HepG2 (cell line): Measurements from ENCODE around the gene VAMP5. TPM values are rescaled to one million over a fixed set of nuclear protein-coding genes. Genes with fewer than 3 reads are reported as not detected.

Experiments used
- ARID2 ChIP-seq: sonication (generic); formaldehyde crosslinking; IDR thresholded peaks from 2 replicates; pipeline ENCODE4 v1.8.1; 2022; ENCODE audit warnings: mild to moderate bottlenecking, missing genetic modification reagents, borderline replicate concordance
- ATF7-NPFF ChIP-seq: sonication (generic); formaldehyde crosslinking; IDR thresholded peaks from 2 replicates; pipeline ENCODE4 v1.8.1; 2023; ENCODE audit warnings: mild to moderate bottlenecking, low read depth, missing genetic modification reagents, moderate library complexity
- BORCS8-MEF2B ChIP-seq: sonication (generic); formaldehyde crosslinking; IDR thresholded peaks from 2 replicates; pipeline ENCODE4 v1.8.0; 2022; ENCODE audit warnings: mild to moderate bottlenecking, missing genetic modification reagents
- CENPT ChIP-seq: sonication (generic); formaldehyde crosslinking; IDR thresholded peaks from 2 replicates; pipeline ENCODE4 v1.8.0; 2022; ENCODE audit warnings: low read depth, mild to moderate bottlenecking, moderate library complexity, missing genetic modification reagents
- EED ChIP-seq: sonication (generic); formaldehyde crosslinking; IDR thresholded peaks from 2 replicates; pipeline ENCODE4 v1.5.0; 2020; ENCODE audit warnings: mild to moderate bottlenecking, missing genetic modification reagents
- ESRRA ChIP-seq: sonication (generic); formaldehyde crosslinking; IDR thresholded peaks from 2 replicates; pipeline ENCODE4 v1.5.1; 2020; ENCODE audit warnings: mild to moderate bottlenecking, low read depth, missing genetic modification reagents
- HOXA3 ChIP-seq: sonication (generic); formaldehyde crosslinking; IDR thresholded peaks from 2 replicates; pipeline ENCODE4 v1.5.0; 2020; ENCODE audit warnings: missing genetic modification reagents
- MIER2 ChIP-seq: IDR thresholded peaks from 2 replicates; pipeline ENCODE4 v1.6.1; 2016; ENCODE audit warnings: missing biosample characterization, missing genetic modification reagents
- RCOR2 ChIP-seq: IDR thresholded peaks from 2 replicates; pipeline ENCODE4 v1.6.1; 2016; ENCODE audit warnings: missing biosample characterization, missing genetic modification reagents
- SRSF9 ChIP-seq: fragments of 200-400 bp; formaldehyde crosslinking; IDR thresholded peaks from 2 replicates; pipeline ENCODE4 v1.6.1; 2018; ENCODE audit warnings: borderline replicate concordance, mild to moderate bottlenecking, low read depth, low read length; ENCODE audit not compliant: insufficient read depth, poor library complexity, severe bottlenecking
- STAT5B ChIP-seq: sonication (generic); formaldehyde crosslinking; IDR thresholded peaks from 2 replicates; pipeline ENCODE4 v1.4.0; 2020; ENCODE audit warnings: missing genetic modification reagents
- TBX2 ChIP-seq: sonication (generic); formaldehyde crosslinking; IDR thresholded peaks from 2 replicates; pipeline ENCODE4 v1.5.0; 2020; ENCODE audit warnings: missing genetic modification reagents, mild to moderate bottlenecking, borderline replicate concordance
- ZMYM3 ChIP-seq: sonication (generic); formaldehyde crosslinking; IDR thresholded peaks from 2 replicates; pipeline ENCODE4 v1.5.1; 2020; ENCODE audit warnings: mild to moderate bottlenecking, missing genetic modification reagents
- ZNF251 ChIP-seq: sonication (generic); formaldehyde crosslinking; IDR thresholded peaks from 2 replicates; pipeline ENCODE4 v1.9.0; 2021; ENCODE audit warnings: mild to moderate bottlenecking, missing genetic modification reagents
- ZNF3 ChIP-seq: IDR thresholded peaks from 2 replicates; pipeline ENCODE4 v1.7.0; 2017; ENCODE audit warnings: inconsistent platforms
- ZNF326 ChIP-seq: sonication (generic); formaldehyde crosslinking; IDR thresholded peaks from 2 replicates; pipeline ENCODE4 v1.4.0; 2020; ENCODE audit warnings: missing genetic modification reagents, borderline replicate concordance
- ZNF331 ChIP-seq: sonication (generic); formaldehyde crosslinking; IDR thresholded peaks from 2 replicates; pipeline ENCODE4 v1.4.0; 2020; ENCODE audit warnings: missing genetic modification reagents
- ZNF510 ChIP-seq: sonication (generic); formaldehyde crosslinking; IDR thresholded peaks from 2 replicates; pipeline ENCODE4 v1.4.0; 2020; ENCODE audit warnings: low read depth, mild to moderate bottlenecking, missing genetic modification reagents
- ZNF629 ChIP-seq: sonication (generic); formaldehyde crosslinking; conservative IDR thresholded peaks from 2 replicates; pipeline ENCODE4 v1.5.0; 2020; ENCODE audit warnings: missing genetic modification reagents
- polyA plus RNA-seq, 8 experiments: library from polyadenylated mRNA; depleted of rRNA in 3 of 8; stranded (reverse) in 7 of 8; unstranded in 1 of 8; fragments of >200 nt; fragmentation: Illumina TruSeq in 4 of 8; extraction: Trizol in 4 of 8; gene quantifications; 2 replicates each; pipeline versions ENCODE4 v1.2.1 to v1.2.3, GENCODE V29; 2011 to 2016; ENCODE audit warnings: low read depth in 4 of 8, missing spikeins in 1 of 8, mixed read lengths in 1 of 8; ENCODE audit not compliant: insufficient read depth in 1 of 8
- total RNA-seq, 5 experiments: library from RNA; depleted of rRNA; stranded (reverse); fragments of >200 nt; fragmentation: Illumina TruSeq; extraction: Trizol; gene quantifications; 2 replicates each; pipeline ENCODE4 v1.2.3, GENCODE V29; 2016; ENCODE audit warnings: low read depth in 1 of 5
- TF ChIP-seq, protein P1 (sequence below): sonication (generic); formaldehyde crosslinking; IDR thresholded peaks from 2 replicates; pipeline ENCODE4 v1.8.0; 2022; ENCODE audit warnings: mild to moderate bottlenecking, missing genetic modification reagents, borderline replicate concordance
- TF ChIP-seq, protein P2 (sequence below): sonication (generic); formaldehyde crosslinking; IDR thresholded peaks from 2 replicates; pipeline ENCODE4 v1.4.0; 2020; ENCODE audit warnings: mild to moderate bottlenecking, missing genetic modification reagents
- TF ChIP-seq, protein P3 (sequence below): sonication (generic); formaldehyde crosslinking; IDR thresholded peaks from 2 replicates; pipeline ENCODE4 v1.5.0; 2020; ENCODE audit warnings: missing genetic modification reagents, mild to moderate bottlenecking, borderline replicate concordance
- TF ChIP-seq, protein P4 (sequence below): IDR thresholded peaks from 2 replicates; pipeline ENCODE4 v1.6.1; 2016; ENCODE audit warnings: mild to moderate bottlenecking

The VAMP5 gene
- total and polyA plus RNA-seq, 2 of the 13 experiments (the other 11 are each of a cell fraction or from before 2014, with no cell fraction given) = 7.2 to 56.7 TPM

DNA sequence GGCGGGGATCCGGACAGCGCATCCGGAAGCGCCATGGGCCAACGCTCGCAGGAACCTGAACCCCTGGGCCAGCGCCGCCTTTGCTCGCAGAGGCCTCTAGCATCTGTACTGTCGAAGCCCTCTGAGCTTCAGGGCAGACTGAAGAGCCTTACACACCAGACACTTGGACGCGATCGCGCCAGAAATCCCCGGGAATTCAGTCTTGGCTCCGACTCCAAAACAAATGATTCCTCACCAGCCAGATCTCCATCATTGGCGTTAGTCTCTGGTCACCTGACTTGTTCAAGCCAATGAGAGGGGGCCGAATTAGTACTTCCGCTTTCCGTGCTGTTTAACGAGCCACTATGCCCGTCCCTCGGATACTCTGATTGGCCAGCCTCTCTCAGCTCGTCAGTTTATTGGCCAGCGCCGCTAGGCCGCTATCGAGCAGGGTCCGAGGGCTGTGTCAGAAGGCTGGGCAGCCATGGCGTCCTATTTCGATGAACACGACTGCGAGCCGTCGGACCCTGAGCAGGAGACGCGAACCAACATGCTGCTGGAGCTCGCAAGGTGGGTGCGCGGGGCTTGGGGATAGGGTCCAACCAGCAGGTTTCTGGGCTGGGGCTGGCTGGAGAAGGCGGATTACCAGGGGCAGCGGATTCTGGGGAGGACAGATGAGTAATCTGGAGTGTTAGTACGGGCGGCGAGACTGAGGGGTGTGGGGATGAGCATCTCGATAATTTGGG, 11.2 kb downstream of the VAMP5 start, which contains the start of gene RNF181 (continued):
- TF ChIP-seq, protein P1, sequence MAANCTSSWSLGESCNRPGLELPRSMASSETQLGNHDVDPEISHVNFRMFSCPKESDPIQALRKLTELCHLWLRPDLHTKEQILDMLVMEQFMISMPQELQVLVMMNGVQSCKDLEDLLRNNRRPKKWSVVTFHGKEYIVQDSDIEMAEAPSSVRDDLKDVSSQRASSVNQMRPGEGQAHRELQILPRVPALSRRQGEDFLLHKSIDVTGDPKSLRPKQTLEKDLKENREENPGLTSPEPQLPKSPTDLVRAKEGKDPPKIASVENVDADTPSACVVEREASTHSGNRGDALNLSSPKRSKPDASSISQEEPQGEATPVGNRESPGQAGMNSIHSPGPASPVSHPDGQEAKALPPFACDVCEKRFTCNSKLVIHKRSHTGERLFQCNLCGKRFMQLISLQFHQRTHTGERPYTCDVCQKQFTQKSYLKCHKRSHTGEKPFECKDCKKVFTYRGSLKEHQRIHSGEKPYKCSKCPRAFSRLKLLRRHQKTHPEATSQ = no peak
- no peak for TF ChIP-seq ZNF510 (CRISPR knock-in tag)
- TF ChIP-seq HOXA3 (CRISPR knock-in tag) = peak; percentile 70
- TF ChIP-seq ATF7-NPFF (CRISPR knock-in tag) = peak; percentile 56; the same call in 1 of the 2 replicates
- TF ChIP-seq ZNF326 = no peak
- peak; percentile 83; the same call in 1 of the 2 replicates for TF ChIP-seq EED
- peak; percentile 41; the same call in 1 of the 2 replicates for TF ChIP-seq STAT5B (CRISPR knock-in tag)
- TF ChIP-seq SRSF9 = no peak
- TF ChIP-seq ZMYM3 (CRISPR knock-in tag) = 0 out of 2 replicates have a peak, but pooled peaks have one; percentile 10
- no peak for TF ChIP-seq MIER2
- TF ChIP-seq, protein P2, sequence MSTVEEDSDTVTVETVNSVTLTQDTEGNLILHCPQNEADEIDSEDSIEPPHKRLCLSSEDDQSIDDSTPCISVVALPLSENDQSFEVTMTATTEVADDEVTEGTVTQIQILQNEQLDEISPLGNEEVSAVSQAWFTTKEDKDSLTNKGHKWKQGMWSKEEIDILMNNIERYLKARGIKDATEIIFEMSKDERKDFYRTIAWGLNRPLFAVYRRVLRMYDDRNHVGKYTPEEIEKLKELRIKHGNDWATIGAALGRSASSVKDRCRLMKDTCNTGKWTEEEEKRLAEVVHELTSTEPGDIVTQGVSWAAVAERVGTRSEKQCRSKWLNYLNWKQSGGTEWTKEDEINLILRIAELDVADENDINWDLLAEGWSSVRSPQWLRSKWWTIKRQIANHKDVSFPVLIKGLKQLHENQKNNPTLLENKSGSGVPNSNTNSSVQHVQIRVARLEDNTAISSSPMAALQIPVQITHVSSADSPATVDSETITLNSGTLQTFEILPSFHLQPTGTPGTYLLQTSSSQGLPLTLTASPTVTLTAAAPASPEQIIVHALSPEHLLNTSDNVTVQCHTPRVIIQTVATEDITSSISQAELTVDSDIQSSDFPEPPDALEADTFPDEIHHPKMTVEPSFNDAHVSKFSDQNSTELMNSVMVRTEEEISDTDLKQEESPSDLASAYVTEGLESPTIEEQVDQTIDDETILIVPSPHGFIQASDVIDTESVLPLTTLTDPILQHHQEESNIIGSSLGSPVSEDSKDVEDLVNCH (CRISPR knock-in tag) = no peak
- TF ChIP-seq, protein P3, sequence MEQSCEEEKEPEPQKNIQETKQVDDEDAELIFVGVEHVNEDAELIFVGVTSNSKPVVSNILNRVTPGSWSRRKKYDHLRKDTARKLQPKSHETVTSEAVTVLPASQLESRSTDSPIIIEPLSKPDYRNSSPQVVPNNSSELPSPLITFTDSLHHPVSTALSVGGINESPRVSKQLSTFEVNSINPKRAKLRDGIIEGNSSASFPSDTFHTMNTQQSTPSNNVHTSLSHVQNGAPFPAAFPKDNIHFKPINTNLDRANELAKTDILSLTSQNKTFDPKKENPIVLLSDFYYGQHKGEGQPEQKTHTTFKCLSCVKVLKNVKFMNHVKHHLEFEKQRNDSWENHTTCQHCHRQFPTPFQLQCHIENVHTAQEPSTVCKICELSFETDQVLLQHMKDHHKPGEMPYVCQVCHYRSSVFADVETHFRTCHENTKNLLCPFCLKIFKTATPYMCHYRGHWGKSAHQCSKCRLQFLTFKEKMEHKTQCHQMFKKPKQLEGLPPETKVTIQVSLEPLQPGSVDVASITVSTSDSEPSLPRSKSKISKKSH (CRISPR knock-in tag) = peak; percentile 78
- TF ChIP-seq ZNF629 (CRISPR knock-in tag) = peak; percentile 26; the same call in 1 of the 2 replicates
- TF ChIP-seq ZNF331 (CRISPR knock-in tag) = no peak; the same call in 1 of the 2 replicates
- no peak for TF ChIP-seq CENPT
- no peak for TF ChIP-seq ARID2 (CRISPR knock-in tag)
- no peak for TF ChIP-seq RCOR2 (CRISPR knock-in tag)
- peak; percentile 83 for TF ChIP-seq TBX2 (CRISPR knock-in tag)
- no peak for TF ChIP-seq ZNF251 (CRISPR knock-in tag)
- no peak for TF ChIP-seq ZNF3 (CRISPR knock-in tag)
- TF ChIP-seq BORCS8-MEF2B = peak; percentile 77
- TF ChIP-seq, protein P4, sequence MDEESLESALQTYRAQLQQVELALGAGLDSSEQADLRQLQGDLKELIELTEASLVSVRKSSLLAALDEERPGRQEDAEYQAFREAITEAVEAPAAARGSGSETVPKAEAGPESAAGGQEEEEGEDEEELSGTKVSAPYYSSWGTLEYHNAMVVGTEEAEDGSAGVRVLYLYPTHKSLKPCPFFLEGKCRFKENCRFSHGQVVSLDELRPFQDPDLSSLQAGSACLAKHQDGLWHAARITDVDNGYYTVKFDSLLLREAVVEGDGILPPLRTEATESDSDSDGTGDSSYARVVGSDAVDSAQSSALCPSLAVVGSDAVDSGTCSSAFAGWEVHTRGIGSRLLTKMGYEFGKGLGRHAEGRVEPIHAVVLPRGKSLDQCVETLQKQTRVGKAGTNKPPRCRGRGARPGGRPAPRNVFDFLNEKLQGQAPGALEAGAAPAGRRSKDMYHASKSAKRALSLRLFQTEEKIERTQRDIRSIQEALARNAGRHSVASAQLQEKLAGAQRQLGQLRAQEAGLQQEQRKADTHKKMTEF = peak; percentile 52
- TF ChIP-seq ESRRA (CRISPR knock-in tag) = peak; percentile 59; the same call in 1 of the 2 replicates
